Measurements from ENCODE around the gene CNTNAP1. TPM values are rescaled to one million over a fixed set of nuclear protein-coding genes. Genes with fewer than 3 reads are reported as not detected.

Gene CNTNAP1
- total RNA-seq, 3 donors from 2014 or later = 0.73 to 1.3 (median 0.79) TPM

Other genes starting within 250 kb of the CNTNAP1 start
- gene ATP6V0A1, start 223.7 kb upstream of the CNTNAP1 start, total RNA-seq = 10 to 100 TPM; 12.8 to 18.0 (median 14.4) TPM
- 10 to 100 TPM; 11.6 to 12.9 (median 12.0) TPM for gene NAGLU, start 146.3 kb upstream of the CNTNAP1 start, total RNA-seq
- gene HSD17B1, start 129.6 kb upstream of the CNTNAP1 start, total RNA-seq = under 1 TPM; 0.10 to 0.53 (median 0.33) TPM
- gene COASY, start 120.4 kb upstream of the CNTNAP1 start, total RNA-seq = 100 to 1,000 TPM in 2 of 3 donors, 10 to 100 TPM in 1; 98.8 to 110 (median 105) TPM
- gene MLX, start 115.4 kb upstream of the CNTNAP1 start, total RNA-seq = 10 to 100 TPM; 69.3 to 90.1 (median 77.7) TPM
- 10 to 100 TPM; 23.5 to 31.0 (median 26.9) TPM for gene PSMC3IP, start 104.8 kb upstream of the CNTNAP1 start, total RNA-seq
- 10 to 100 TPM; 27.2 to 37.9 (median 30.0) TPM for gene RETREG3, start 73.2 kb upstream of the CNTNAP1 start, total RNA-seq
- gene TUBG1, start 72.8 kb upstream of the CNTNAP1 start, total RNA-seq = 100 to 1,000 TPM in 1 of 3 donors, 10 to 100 TPM in 2; 91.7 to 103 (median 93.7) TPM
- gene TUBG2, start 23.2 kb upstream of the CNTNAP1 start, total RNA-seq = 1 to 10 TPM; 5.6 to 7.1 (median 5.9) TPM
- 1 to 10 TPM in 1 of 3 donors, under 1 TPM in 2; 0.56 to 1.2 (median 0.63) TPM for gene PLEKHH3, start 5.5 kb upstream of the CNTNAP1 start, total RNA-seq
- gene CCR10, start 688 bp upstream of the CNTNAP1 start, total RNA-seq = under 1 TPM; 0.25 to 0.43 (median 0.32) TPM
- gene EZH1, start 62.5 kb downstream of the CNTNAP1 start, total RNA-seq = 10 to 100 TPM; 22.2 to 26.5 (median 22.6) TPM
- gene RAMP2, start 78.7 kb downstream of the CNTNAP1 start, total RNA-seq = not detected
- 100 to 1,000 TPM in 1 of 3 donors, 10 to 100 TPM in 2; 92.6 to 106 (median 98.7) TPM for gene VPS25, start 90.9 kb downstream of the CNTNAP1 start, total RNA-seq
- under 1 TPM; 0.16 to 0.46 (median 0.38) TPM for gene WNK4, start 98.1 kb downstream of the CNTNAP1 start, total RNA-seq
- gene COA3, start 116.2 kb downstream of the CNTNAP1 start, total RNA-seq = 10 to 100 TPM; 52.2 to 56.2 (median 55.1) TPM
- gene CNTD1, start 116.3 kb downstream of the CNTNAP1 start, total RNA-seq = not detected
- 100 to 1,000 TPM; 101 to 121 (median 112) TPM for gene BECN1, start 141.8 kb downstream of the CNTNAP1 start, total RNA-seq
- 100 to 1,000 TPM; 361 to 401 (median 376) TPM for gene PSME3, start 150.9 kb downstream of the CNTNAP1 start, total RNA-seq
- gene AOC2, start 162.0 kb downstream of the CNTNAP1 start, total RNA-seq = 1 to 10 TPM; 2.7 to 4.1 (median 3.7) TPM
- gene AOC3, start 168.7 kb downstream of the CNTNAP1 start, total RNA-seq = 1 to 10 TPM; 2.1 to 2.6 (median 2.2) TPM
- under 1 TPM in 1 of 3 donors, not detected in 2; 0.08 TPM for gene G6PC1, start 218.3 kb downstream of the CNTNAP1 start, total RNA-seq